SK-N-SH treated with all-trans-retinoic acid at 6 μM for 48 hours (cell line): Measurements from ENCODE around the gene GARS1.

ENCODE experiments used
- BACH2 ChIP-seq: fragments of 250-450 bp; sonication (Bioruptor Pico); IDR thresholded peaks from 2 replicates; pipeline ENCODE4 v1.9.0; 2021; ENCODE audit warnings: mild to moderate bottlenecking, borderline replicate concordance
- ISL1 ChIP-seq: fragments of 250-450 bp; sonication (Bioruptor Pico); IDR thresholded peaks from 2 replicates; pipeline ENCODE4 v2.1.2; 2022; ENCODE audit warnings: mild to moderate bottlenecking, moderate library complexity
- OSR1 ChIP-seq: fragments of 250-450 bp; sonication (Bioruptor Pico); IDR thresholded peaks from 2 replicates; pipeline ENCODE4 v1.8.0; 2022; ENCODE audit warnings: moderate library complexity, mild to moderate bottlenecking, inconsistent platforms
- PATZ1 ChIP-seq: fragments of 250-450 bp; sonication (Bioruptor Pico); IDR thresholded peaks from 2 replicates; pipeline ENCODE4 v1.8.0; 2020; ENCODE audit warnings: mild to moderate bottlenecking, moderate library complexity, borderline replicate concordance
- TOX ChIP-seq: fragments of 250-450 bp; sonication (Bioruptor Pico); IDR thresholded peaks from 2 replicates; pipeline ENCODE4 v1.8.0; 2021; ENCODE audit warnings: mild to moderate bottlenecking, moderate library complexity, borderline replicate concordance
- TSHZ2 ChIP-seq: fragments of 250-450 bp; sonication (Bioruptor Pico); IDR thresholded peaks from 2 replicates; pipeline ENCODE4 v1.5.0; 2020; ENCODE audit warnings: mild to moderate bottlenecking, moderate library complexity
- ZFP3 ChIP-seq: fragments of 250-450 bp; sonication (Bioruptor Pico); IDR thresholded peaks from 2 replicates; pipeline ENCODE4 v1.5.0; 2020; ENCODE audit warnings: mild to moderate bottlenecking, moderate library complexity
- ZFP30 ChIP-seq: fragments of 450-650 bp; formaldehyde crosslinking; IDR thresholded peaks from 2 replicates; pipeline ENCODE4 v1.5.0; 2022; ENCODE audit warnings: mild to moderate bottlenecking, moderate library complexity
- ZNF70 ChIP-seq: fragments of 450-650 bp; formaldehyde crosslinking; IDR thresholded peaks from 2 replicates; pipeline ENCODE4 v1.5.0; 2020; ENCODE audit warnings: mild to moderate bottlenecking, moderate library complexity
- ZNF8 ChIP-seq: fragments of 450-650 bp; formaldehyde crosslinking; IDR thresholded peaks from 2 replicates; pipeline ENCODE4 v1.5.0; 2020; ENCODE audit warnings: mild to moderate bottlenecking, moderate library complexity
- TF ChIP-seq, protein P1 (sequence below): fragments of 250-450 bp; sonication (Bioruptor Pico); IDR thresholded peaks from 2 replicates; pipeline ENCODE4 v1.5.1; 2020; ENCODE audit warnings: low read depth, mild to moderate bottlenecking, moderate library complexity

DNA sequence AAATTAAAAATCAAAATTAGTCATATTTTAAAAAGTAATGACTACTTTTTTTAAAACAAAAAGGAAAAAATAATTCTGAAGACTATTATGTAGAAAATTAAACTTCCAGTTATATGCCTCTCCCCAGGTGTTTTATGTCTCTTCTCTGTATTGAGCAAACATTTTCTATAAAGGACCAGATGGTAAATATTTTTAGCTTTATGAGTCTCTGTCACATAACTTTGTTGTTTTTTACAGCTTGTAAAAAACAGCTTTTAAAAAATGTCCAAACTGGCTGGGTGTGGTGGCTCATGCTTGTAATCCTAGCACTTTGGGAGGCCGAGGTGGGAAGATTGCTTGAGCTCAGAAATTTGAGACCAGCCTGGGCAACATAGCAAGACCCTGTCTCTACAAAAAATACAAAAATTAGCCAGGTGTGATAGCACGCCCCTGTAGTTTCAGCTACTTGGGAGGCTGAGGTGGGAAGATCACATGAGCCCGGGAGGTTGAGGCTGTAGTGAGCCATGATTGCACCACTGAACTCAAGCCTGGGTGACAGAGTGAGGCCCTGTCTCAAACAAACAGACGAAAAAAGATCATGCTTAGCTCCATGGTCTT is 23.5 kb downstream of the GARS1 start:
- TF ChIP-seq ZNF70 (CRISPR knock-in tag) (no peak), ZFP30 (no peak), PATZ1 (no peak), ZNF8 (no peak), OSR1 (CRISPR knock-in tag) (no peak), ISL1 (no peak), TSHZ2 (CRISPR knock-in tag) (no peak), BACH2 (CRISPR knock-in tag) (no peak), TOX (CRISPR knock-in tag) (no peak), ZFP3 (CRISPR knock-in tag) (no peak)
- TF ChIP-seq, protein P1, sequence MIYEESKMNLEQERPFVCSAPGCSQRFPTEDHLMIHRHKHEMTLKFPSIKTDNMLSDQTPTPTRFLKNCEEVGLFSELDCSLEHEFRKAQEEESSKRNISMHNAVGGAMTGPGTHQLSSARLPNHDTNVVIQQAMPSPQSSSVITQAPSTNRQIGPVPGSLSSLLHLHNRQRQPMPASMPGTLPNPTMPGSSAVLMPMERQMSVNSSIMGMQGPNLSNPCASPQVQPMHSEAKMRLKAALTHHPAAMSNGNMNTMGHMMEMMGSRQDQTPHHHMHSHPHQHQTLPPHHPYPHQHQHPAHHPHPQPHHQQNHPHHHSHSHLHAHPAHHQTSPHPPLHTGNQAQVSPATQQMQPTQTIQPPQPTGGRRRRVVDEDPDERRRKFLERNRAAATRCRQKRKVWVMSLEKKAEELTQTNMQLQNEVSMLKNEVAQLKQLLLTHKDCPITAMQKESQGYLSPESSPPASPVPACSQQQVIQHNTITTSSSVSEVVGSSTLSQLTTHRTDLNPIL (CRISPR knock-in tag), result no peak
